Measurements from ENCODE around the gene TMPRSS13.

The TMPRSS13 gene

GRCh38 chr11:117859488-117860112 lies 69.6 kb downstream of the TMPRSS13 start:
- Histone ChIP-seq H3K4me1 (ENCODE audit: control insufficient read depth in 2 of 2, insufficient read depth in 1 of 2, low read depth in 1 of 2, low read length in 2 of 2) (peaks cover 12 to 15% of the 10 kb centered on the region in 2 donors), H3K9me3 (replicated peaks in 1 of 2; ENCODE audit: control insufficient read depth in 2 of 2, insufficient read depth in 1 of 2, low read depth in 1 of 2, low read length in 2 of 2) (peaks cover 0 to 2% of the 10 kb centered on the region in 2 donors), H3K14ac (ENCODE audit: low read length) (no peak overlapping the region), H2AK5ac (ENCODE audit: low read depth, low read length) (no peak overlapping the region), H3K36me3 (replicated peaks in 1 of 2; ENCODE audit: control insufficient read depth in 2 of 2, insufficient read depth in 2 of 2, low read length in 2 of 2) (peaks cover 0 to 10% of the 10 kb centered on the region in 2 donors), H3K79me1 (ENCODE audit: low read depth, low read length) (peaks cover 25% of the 10 kb centered on the region), H3K27ac (replicated peaks; ENCODE audit: low read length) (no peak overlapping the region), H2BK5ac (ENCODE audit: low read length) (no peak overlapping the region), H3K23ac (ENCODE audit: low read depth, low read length, poor library complexity) (no peak overlapping the region), H3K4me3 (ENCODE audit: low read length in 2 of 2) (peak overlapping the region in 1 of 2 donors; percentile 59), H2BK120ac (ENCODE audit: low read depth, low read length) (no peak overlapping the region), H4K91ac (ENCODE audit: low read depth, low read length, poor library complexity) (no peak overlapping the region), H3K4ac (ENCODE audit: low read length) (no peak overlapping the region), H2AFZ (ENCODE audit: low read length) (no peak overlapping the region), H2BK12ac (ENCODE audit: low read length) (no peak overlapping the region), H2BK15ac (ENCODE audit: low read length) (no peak overlapping the region), H3K9ac (ENCODE audit: low read depth, low read length, poor library complexity) (no peak overlapping the region), H3K18ac (ENCODE audit: low read length) (no peak overlapping the region), H3K4me2 (ENCODE audit: insufficient read depth, low read length, poor library complexity, severe bottlenecking) (no peak overlapping the region), H3K27me3 (ENCODE audit: control insufficient read depth in 3 of 3, insufficient read depth in 3 of 3, low read depth in 1 of 3, low read length in 3 of 3) (no peaks in the 10 kb centered on the region), H4K8ac (ENCODE audit: low read depth, low read length) (no peak overlapping the region)
- DNase-seq (ENCODE audit: low spot score) = no peak
- WGBS, 2 donors (ENCODE audit: extremely low coverage in 2 of 2, insufficient read length in 2 of 2, insufficient replicate concordance in 1 of 2) = no CpG with 5 or more reads among the region's 9 CpGs

GRCh38 chr11:117859061-117859460 lies 70.1 kb downstream of the TMPRSS13 start:
- Histone ChIP-seq H2BK5ac (ENCODE audit: low read length) (no peak overlapping the region), H3K14ac (ENCODE audit: low read length) (no peak overlapping the region), H2AFZ (ENCODE audit: low read length) (no peak overlapping the region), H3K4me2 (ENCODE audit: insufficient read depth, low read length, poor library complexity, severe bottlenecking) (no peak overlapping the region), H2AK5ac (ENCODE audit: low read depth, low read length) (no peak overlapping the region), H2BK120ac (ENCODE audit: low read depth, low read length) (no peak overlapping the region), H3K9me3 (replicated peaks in 1 of 2; ENCODE audit: control insufficient read depth in 2 of 2, insufficient read depth in 1 of 2, low read depth in 1 of 2, low read length in 2 of 2) (peaks cover 2 to 6% of the 10 kb centered on the region in 2 donors), H3K4me3 (ENCODE audit: low read length in 2 of 2) (no peak overlapping the region), H3K27me3 (ENCODE audit: control insufficient read depth in 3 of 3, insufficient read depth in 3 of 3, low read depth in 1 of 3, low read length in 3 of 3) (no peaks in the 10 kb centered on the region), H2BK15ac (ENCODE audit: low read length) (no peak overlapping the region), H3K23ac (ENCODE audit: low read depth, low read length, poor library complexity) (no peak overlapping the region), H3K79me1 (ENCODE audit: low read depth, low read length) (peaks cover 25% of the 10 kb centered on the region), H4K91ac (ENCODE audit: low read depth, low read length, poor library complexity) (no peak overlapping the region), H2BK12ac (ENCODE audit: low read length) (no peak overlapping the region), H4K8ac (ENCODE audit: low read depth, low read length) (no peak overlapping the region), H3K9ac (ENCODE audit: low read depth, low read length, poor library complexity) (no peak overlapping the region), H3K4me1 (ENCODE audit: control insufficient read depth in 2 of 2, insufficient read depth in 1 of 2, low read depth in 1 of 2, low read length in 2 of 2) (peaks cover 12 to 15% of the 10 kb centered on the region in 2 donors), H3K4ac (ENCODE audit: low read length) (no peak overlapping the region), H3K27ac (replicated peaks; ENCODE audit: low read length) (no peak overlapping the region), H3K18ac (ENCODE audit: low read length) (no peak overlapping the region), H3K36me3 (replicated peaks in 1 of 2; ENCODE audit: control insufficient read depth in 2 of 2, insufficient read depth in 2 of 2, low read length in 2 of 2) (peaks cover 0 to 11% of the 10 kb centered on the region in 2 donors)
- no CpG with 5 or more reads among the region's 10 CpGs for WGBS, 2 donors (ENCODE audit: extremely low coverage in 2 of 2, insufficient read length in 2 of 2, insufficient replicate concordance in 1 of 2)
- DNase-seq (ENCODE audit: low spot score) = no peak

GRCh38 chr11:117857734-117858414 lies 71.3 kb downstream of the TMPRSS13 start:
- H3K4ac ChIP-seq (ENCODE audit: low read length) = no peak overlapping the region
- H3K4me3 ChIP-seq (ENCODE audit: low read length in 2 of 2) = no peak overlapping the region
- peaks cover 0 to 13% of the 10 kb centered on the region in 2 donors for H3K36me3 ChIP-seq (replicated peaks in 1 of 2; ENCODE audit: control insufficient read depth in 2 of 2, insufficient read depth in 2 of 2, low read length in 2 of 2)
- no peak overlapping the region for H2BK120ac ChIP-seq (ENCODE audit: low read depth, low read length)
- no peaks in the 10 kb centered on the region for H3K27me3 ChIP-seq (ENCODE audit: control insufficient read depth in 3 of 3, insufficient read depth in 3 of 3, low read depth in 1 of 3, low read length in 3 of 3)
- no peak overlapping the region for H3K4me2 ChIP-seq (ENCODE audit: insufficient read depth, low read length, poor library complexity, severe bottlenecking)
- H2BK5ac ChIP-seq (ENCODE audit: low read length) = no peak overlapping the region
- H3K18ac ChIP-seq (ENCODE audit: low read length) = no peak overlapping the region
- peak overlapping the region; percentile 19 for H2AK5ac ChIP-seq (ENCODE audit: low read depth, low read length)
- H3K9ac ChIP-seq (ENCODE audit: low read depth, low read length, poor library complexity) = no peak overlapping the region
- H3K79me1 ChIP-seq (ENCODE audit: low read depth, low read length) = peaks cover 25% of the 10 kb centered on the region
- no peak overlapping the region for H4K91ac ChIP-seq (ENCODE audit: low read depth, low read length, poor library complexity)
- H3K14ac ChIP-seq (ENCODE audit: low read length) = no peak overlapping the region
- no CpG with 5 or more reads among the region's 11 CpGs for WGBS, 2 donors (ENCODE audit: extremely low coverage in 2 of 2, insufficient read length in 2 of 2, insufficient replicate concordance in 1 of 2)
- H3K9me3 ChIP-seq (replicated peaks in 1 of 2; ENCODE audit: control insufficient read depth in 2 of 2, insufficient read depth in 1 of 2, low read depth in 1 of 2, low read length in 2 of 2) = peaks cover 10% of the 10 kb centered on the region in 2 donors
- no peak overlapping the region for H4K8ac ChIP-seq (ENCODE audit: low read depth, low read length)
- H3K23ac ChIP-seq (ENCODE audit: low read depth, low read length, poor library complexity) = no peak overlapping the region
- no peak overlapping the region for H3K27ac ChIP-seq (replicated peaks; ENCODE audit: low read length)
- no peak overlapping the region for H2AFZ ChIP-seq (ENCODE audit: low read length)
- no peak overlapping the region for H2BK15ac ChIP-seq (ENCODE audit: low read length)
- peaks cover 12 to 15% of the 10 kb centered on the region in 2 donors for H3K4me1 ChIP-seq (ENCODE audit: control insufficient read depth in 2 of 2, insufficient read depth in 1 of 2, low read depth in 1 of 2, low read length in 2 of 2)
- no peak overlapping the region for H2BK12ac ChIP-seq (ENCODE audit: low read length)
- no peak for DNase-seq (ENCODE audit: low spot score)

- no peaks in the 10 kb centered on the region for H3K27me3 ChIP-seq (ENCODE audit: control insufficient read depth in 3 of 3, insufficient read depth in 3 of 3, low read depth in 1 of 3, low read length in 3 of 3)
- no peak overlapping the region for H2BK5ac ChIP-seq (ENCODE audit: low read length)
- H2BK15ac ChIP-seq (ENCODE audit: low read length) = no peak overlapping the region
- no CpG with 5 or more reads among the region's 13 CpGs for WGBS, 2 donors (ENCODE audit: extremely low coverage in 2 of 2, insufficient read length in 2 of 2, insufficient replicate concordance in 1 of 2)
- peaks cover 12 to 21% of the 10 kb centered on the region in 2 donors for H3K9me3 ChIP-seq (replicated peaks in 1 of 2; ENCODE audit: control insufficient read depth in 2 of 2, insufficient read depth in 1 of 2, low read depth in 1 of 2, low read length in 2 of 2)
- H2BK120ac ChIP-seq (ENCODE audit: low read depth, low read length) = no peak overlapping the region
- no peak overlapping the region for H2AFZ ChIP-seq (ENCODE audit: low read length)
- no peak overlapping the region for H3K4me3 ChIP-seq (ENCODE audit: low read length in 2 of 2)
- no peak overlapping the region for H3K9ac ChIP-seq (ENCODE audit: low read depth, low read length, poor library complexity)
- H3K36me3 ChIP-seq (replicated peaks in 1 of 2; ENCODE audit: control insufficient read depth in 2 of 2, insufficient read depth in 2 of 2, low read length in 2 of 2) = peaks cover 0 to 13% of the 10 kb centered on the region in 2 donors
- no peak overlapping the region for H3K18ac ChIP-seq (ENCODE audit: low read length)
- H2BK12ac ChIP-seq (ENCODE audit: low read length) = no peak overlapping the region
- peaks cover 17% of the 10 kb centered on the region for H3K79me1 ChIP-seq (ENCODE audit: low read depth, low read length)
- no peak overlapping the region for H3K4ac ChIP-seq (ENCODE audit: low read length)
- H3K4me2 ChIP-seq (ENCODE audit: insufficient read depth, low read length, poor library complexity, severe bottlenecking) = no peak overlapping the region
- H2AK5ac ChIP-seq (ENCODE audit: low read depth, low read length) = no peak overlapping the region
- H4K8ac ChIP-seq (ENCODE audit: low read depth, low read length) = no peak overlapping the region
- no peak overlapping the region for H3K23ac ChIP-seq (ENCODE audit: low read depth, low read length, poor library complexity)
- H3K14ac ChIP-seq (ENCODE audit: low read length) = no peak overlapping the region
- H3K4me1 ChIP-seq (ENCODE audit: control insufficient read depth in 2 of 2, insufficient read depth in 1 of 2, low read depth in 1 of 2, low read length in 2 of 2) = peaks cover under 1 to 3% of the 10 kb centered on the region in 2 donors
- no peak for DNase-seq (ENCODE audit: low spot score)
- H4K91ac ChIP-seq (ENCODE audit: low read depth, low read length, poor library complexity) = no peak overlapping the region
- no peak overlapping the region for H3K27ac ChIP-seq (replicated peaks; ENCODE audit: low read length)
These were observed 73.1 kb downstream of the TMPRSS13 start for GRCh38 chr11:117855912-117856651.
